Measurements from ENCODE around the gene GIGYF2.

- TF ChIP-seq, protein P1, sequence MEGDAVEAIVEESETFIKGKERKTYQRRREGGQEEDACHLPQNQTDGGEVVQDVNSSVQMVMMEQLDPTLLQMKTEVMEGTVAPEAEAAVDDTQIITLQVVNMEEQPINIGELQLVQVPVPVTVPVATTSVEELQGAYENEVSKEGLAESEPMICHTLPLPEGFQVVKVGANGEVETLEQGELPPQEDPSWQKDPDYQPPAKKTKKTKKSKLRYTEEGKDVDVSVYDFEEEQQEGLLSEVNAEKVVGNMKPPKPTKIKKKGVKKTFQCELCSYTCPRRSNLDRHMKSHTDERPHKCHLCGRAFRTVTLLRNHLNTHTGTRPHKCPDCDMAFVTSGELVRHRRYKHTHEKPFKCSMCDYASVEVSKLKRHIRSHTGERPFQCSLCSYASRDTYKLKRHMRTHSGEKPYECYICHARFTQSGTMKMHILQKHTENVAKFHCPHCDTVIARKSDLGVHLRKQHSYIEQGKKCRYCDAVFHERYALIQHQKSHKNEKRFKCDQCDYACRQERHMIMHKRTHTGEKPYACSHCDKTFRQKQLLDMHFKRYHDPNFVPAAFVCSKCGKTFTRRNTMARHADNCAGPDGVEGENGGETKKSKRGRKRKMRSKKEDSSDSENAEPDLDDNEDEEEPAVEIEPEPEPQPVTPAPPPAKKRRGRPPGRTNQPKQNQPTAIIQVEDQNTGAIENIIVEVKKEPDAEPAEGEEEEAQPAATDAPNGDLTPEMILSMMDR (IDR thresholded peaks at IDR 0.05), result no peak
- no peak for TF ChIP-seq REST (IDR thresholded peaks at IDR 0.05; ENCODE audit: low read depth, low read length)
- no peak for TF ChIP-seq POLR2AphosphoS5 (IDR thresholded peaks at IDR 0.05; ENCODE audit: low read depth, low read length)
- no peak for TF ChIP-seq TAF1 (IDR thresholded peaks at IDR 0.05; ENCODE audit: borderline replicate concordance, low read depth, low read length)
These were observed 201.7 kb downstream of the GIGYF2 start for GRCh38 chr2:232898592-232899543.
